ENCODE measurements around the gene GTPBP1. TPM values are rescaled to one million over a fixed set of nuclear protein-coding genes. Genes with fewer than 3 reads are reported as not detected.

The GTPBP1 gene
- total RNA-seq, result 16.0 TPM
- polyA plus RNA-seq, result 16.2 TPM
- long read RNA-seq, donor 1, result 0 reads
- long read RNA-seq, donor 2, full-length matches to known transcripts, result 12 of 39 reads
- long read RNA-seq, donor 2, partial matches to known transcripts, result 27 of 39 reads
- long read RNA-seq, donor 2, other reads (novel, unspliced or antisense), result 0 of 39 reads
- long read RNA-seq, donor 3, full-length matches to known transcripts, result 4 of 40 reads
- long read RNA-seq, donor 3, partial matches to known transcripts, result 13 of 40 reads
- long read RNA-seq, donor 3, other reads (novel, unspliced or antisense), result 23 of 40 reads
- long read RNA-seq, donor 4, full-length matches to known transcripts, result 4 of 14 reads
- long read RNA-seq, donor 4, partial matches to known transcripts, result 5 of 14 reads
- long read RNA-seq, donor 4, other reads (novel, unspliced or antisense), result 5 of 14 reads
- long read RNA-seq, donor 5, full-length matches to known transcripts, result 7 of 7 reads
- long read RNA-seq, donor 5, partial matches to known transcripts, result 0 of 7 reads
- long read RNA-seq, donor 5, other reads (novel, unspliced or antisense), result 0 of 7 reads
- long read RNA-seq, donor 6, full-length matches to known transcripts, result 7 of 17 reads
- long read RNA-seq, donor 6, partial matches to known transcripts, result 5 of 17 reads
- long read RNA-seq, donor 6, other reads (novel, unspliced or antisense), result 5 of 17 reads
- long read RNA-seq, donor 7, full-length matches to known transcripts, result 4 of 4 reads
- long read RNA-seq, donor 7, partial matches to known transcripts, result 0 of 4 reads
- long read RNA-seq, donor 7, other reads (novel, unspliced or antisense), result 0 of 4 reads
- long read RNA-seq, donor 8, full-length matches to known transcripts, result 1 of 1 reads
- long read RNA-seq, donor 8, partial matches to known transcripts, result 0 of 1 reads
- long read RNA-seq, donor 8, other reads (novel, unspliced or antisense), result 0 of 1 reads
- long read RNA-seq, donor 9, partial matches to known transcripts, result 0 of 1 reads
- long read RNA-seq, donor 9, other reads (novel, unspliced or antisense), result 0 of 1 reads
- long read RNA-seq, donor 10, partial matches to known transcripts, result 0 of 2 reads
- long read RNA-seq, donor 10, other reads (novel, unspliced or antisense), result 0 of 2 reads

- under 1% methylated on average over 55 of the region's 55 CpGs for WGBS
- no peaks in the 10 kb centered on the region for H3K9me3 ChIP-seq (ENCODE audit: control insufficient read depth in 2 of 2, insufficient read depth in 1 of 2, low read length in 1 of 2)
- H3K27ac ChIP-seq (ENCODE audit: low read depth in 1 of 2, low read length in 1 of 2), result peak within 1 kb of the TSS; percentile 89 to 90
- H3K4me3 ChIP-seq (ENCODE audit: low read length in 2 of 2), result peak within 1 kb of the TSS; percentile 78 to 93
- DNase-seq (ENCODE audit: low read depth in 6 of 9, low spot score in 9 of 9), result peak; percentile 99 to 100 (median 100)
- H3K4me1 ChIP-seq (ENCODE audit: control insufficient read depth in 2 of 2, insufficient read depth in 2 of 2, low read length in 2 of 2), result peaks cover 25 to 41% of the 10 kb centered on the region in 2 donors
- no peaks in the 10 kb centered on the region for H3K27me3 ChIP-seq (ENCODE audit: control insufficient read depth in 2 of 2, insufficient read depth in 1 of 2, low read length in 1 of 2)
- H3K36me3 ChIP-seq (ENCODE audit: control insufficient read depth in 2 of 2, insufficient read depth in 2 of 2, low read length in 1 of 2), result peaks cover 0 to 11% of the 10 kb centered on the region in 2 donors
These were observed at the start of gene GTPBP1 for GRCh38 chr22:38705235-38706100. Gene GTPBP1, plus strand, starts transcription at chr22:38705944. Its CDS starts 12 bp downstream, at chr22:38705956.

GRCh38 chr22:38656256-38657044, 49.3 kb upstream of the GTPBP1 start, which contains the start of the genes CBY1 and FAM227A:
Gene CBY1, plus strand, starts transcription at chr22:38656638. Its CDS starts 11,417 bp downstream, at chr22:38668055.
Gene FAM227A, minus strand, starts transcription at chr22:38656392. Its CDS starts 6,224 bp downstream, at chr22:38650168.
- DNase-seq (ENCODE audit: low read depth in 6 of 9, low spot score in 9 of 9), result peak; percentile 57 to 84 (median 78)
- H3K27me3 ChIP-seq (ENCODE audit: control insufficient read depth in 2 of 2, insufficient read depth in 1 of 2, low read length in 1 of 2), result no peaks in the 10 kb centered on the region
- peaks cover 0 to 2% of the 10 kb centered on the region in 2 donors for H3K36me3 ChIP-seq (ENCODE audit: control insufficient read depth in 2 of 2, insufficient read depth in 2 of 2, low read length in 1 of 2)
- WGBS, result under 1% methylated on average over 66 of the region's 66 CpGs
- H3K4me3 ChIP-seq (ENCODE audit: low read length in 2 of 2), result peak within 1 kb of the TSS; percentile 78 to 92
- peaks cover 0 to 5% of the 10 kb centered on the region in 2 donors for H3K9me3 ChIP-seq (ENCODE audit: control insufficient read depth in 2 of 2, insufficient read depth in 1 of 2, low read length in 1 of 2)
- H3K4me1 ChIP-seq (ENCODE audit: control insufficient read depth in 2 of 2, insufficient read depth in 2 of 2, low read length in 2 of 2), result peaks cover 11 to 13% of the 10 kb centered on the region in 2 donors
- H3K27ac ChIP-seq (ENCODE audit: low read depth in 1 of 2, low read length in 1 of 2), result peak within 1 kb of the TSS; percentile 80 to 81

- H3K27ac ChIP-seq (ENCODE audit: low read depth in 1 of 2, low read length in 1 of 2), result peak overlapping the region; percentile 80 to 81
- peak; percentile 11 to 62 (median 25) for DNase-seq (ENCODE audit: low read depth in 6 of 9, low spot score in 9 of 9)
- 14% methylated on average over 16 of the region's 16 CpGs for WGBS
These were observed 48.5 kb upstream of the GTPBP1 start for GRCh38 chr22:38657045-38657909.

GRCh38 chr22:38674888-38675287, 30.9 kb upstream of the GTPBP1 start:
- 98% methylated on average over 5 of the region's 5 CpGs for WGBS
- Histone ChIP-seq H3K9me3 (ENCODE audit: control insufficient read depth in 2 of 2, insufficient read depth in 1 of 2, low read length in 1 of 2) (no peaks in the 10 kb centered on the region), H3K4me3 (ENCODE audit: low read length in 2 of 2) (no peak overlapping the region), H3K36me3 (ENCODE audit: control insufficient read depth in 2 of 2, insufficient read depth in 2 of 2, low read length in 1 of 2) (peaks cover 16 to 20% of the 10 kb centered on the region in 2 donors), H3K27me3 (ENCODE audit: control insufficient read depth in 2 of 2, insufficient read depth in 1 of 2, low read length in 1 of 2) (no peaks in the 10 kb centered on the region), H3K27ac (ENCODE audit: low read depth in 1 of 2, low read length in 1 of 2) (no peak overlapping the region), H3K4me1 (ENCODE audit: control insufficient read depth in 2 of 2, insufficient read depth in 2 of 2, low read length in 2 of 2) (no peaks in the 10 kb centered on the region)
- no peak for DNase-seq (ENCODE audit: low read depth in 6 of 9, low spot score in 9 of 9)

More at GRCh38 chr22:38657045-38657909, 48.5 kb upstream of the GTPBP1 start:
- Histone ChIP-seq H3K9me3 (ENCODE audit: control insufficient read depth in 2 of 2, insufficient read depth in 1 of 2, low read length in 1 of 2) (peaks cover 0 to 5% of the 10 kb centered on the region in 2 donors), H3K4me1 (ENCODE audit: control insufficient read depth in 2 of 2, insufficient read depth in 2 of 2, low read length in 2 of 2) (peaks cover 11 to 13% of the 10 kb centered on the region in 2 donors), H3K4me3 (ENCODE audit: low read length in 2 of 2) (peak overlapping the region; percentile 78 to 92), H3K27me3 (ENCODE audit: control insufficient read depth in 2 of 2, insufficient read depth in 1 of 2, low read length in 1 of 2) (no peaks in the 10 kb centered on the region), H3K36me3 (ENCODE audit: control insufficient read depth in 2 of 2, insufficient read depth in 2 of 2, low read length in 1 of 2) (peaks cover 4 to 6% of the 10 kb centered on the region in 2 donors)

GRCh38 chr22:38675833-38676232, 29.9 kb upstream of the GTPBP1 start:
- H3K4me3 ChIP-seq (ENCODE audit: low read length in 2 of 2), result no peak overlapping the region
- over 99% methylated on average over 3 of the region's 3 CpGs for WGBS

GRCh38 chr22:38681582-38682335, 24.0 kb upstream of the GTPBP1 start, which contains the start of gene TOMM22:
Gene TOMM22, plus strand, starts transcription at chr22:38681957. Its CDS starts 22 bp downstream, at chr22:38681979.
- peak within 1 kb of the TSS; percentile 70 to 74 for H3K27ac ChIP-seq (ENCODE audit: low read depth in 1 of 2, low read length in 1 of 2)
- peaks cover 9 to 13% of the 10 kb centered on the region in 2 donors for H3K4me1 ChIP-seq (ENCODE audit: control insufficient read depth in 2 of 2, insufficient read depth in 2 of 2, low read length in 2 of 2)
- peak within 1 kb of the TSS; percentile 67 to 99 for H3K4me3 ChIP-seq (ENCODE audit: low read length in 2 of 2)
- under 1% methylated on average over 60 of the region's 60 CpGs for WGBS
- no peaks in the 10 kb centered on the region for H3K27me3 ChIP-seq (ENCODE audit: control insufficient read depth in 2 of 2, insufficient read depth in 1 of 2, low read length in 1 of 2)
- H3K9me3 ChIP-seq (ENCODE audit: control insufficient read depth in 2 of 2, insufficient read depth in 1 of 2, low read length in 1 of 2), result peaks cover 0 to 4% of the 10 kb centered on the region in 2 donors
- DNase-seq (ENCODE audit: low read depth in 6 of 9, low spot score in 9 of 9), result peak in 7 of 9 donors; percentile 71 to 90 (median 80)
- H3K36me3 ChIP-seq (ENCODE audit: control insufficient read depth in 2 of 2, insufficient read depth in 2 of 2, low read length in 1 of 2), result peaks cover 30 to 36% of the 10 kb centered on the region in 2 donors

More at GRCh38 chr22:38675833-38676232, 29.9 kb upstream of the GTPBP1 start:
- no peak for DNase-seq (ENCODE audit: low read depth in 6 of 9, low spot score in 9 of 9)
- Histone ChIP-seq H3K36me3 (ENCODE audit: control insufficient read depth in 2 of 2, insufficient read depth in 2 of 2, low read length in 1 of 2) (peaks cover 14 to 18% of the 10 kb centered on the region in 2 donors), H3K4me1 (ENCODE audit: control insufficient read depth in 2 of 2, insufficient read depth in 2 of 2, low read length in 2 of 2) (no peaks in the 10 kb centered on the region), H3K9me3 (ENCODE audit: control insufficient read depth in 2 of 2, insufficient read depth in 1 of 2, low read length in 1 of 2) (no peaks in the 10 kb centered on the region), H3K27me3 (ENCODE audit: control insufficient read depth in 2 of 2, insufficient read depth in 1 of 2, low read length in 1 of 2) (no peaks in the 10 kb centered on the region), H3K27ac (ENCODE audit: low read depth in 1 of 2, low read length in 1 of 2) (no peak overlapping the region)
